Testis (tissue), 3 donors: ENCODE measurements around the gene SPATA13. TPM values are rescaled to one million over a fixed set of nuclear protein-coding genes. Genes with fewer than 3 reads are reported as not detected.

ENCODE experiments used
- DNase-seq: peaks from one replicate; pipeline ENCODE4 v3.0.0-alpha.2; 2019
- H3K27ac ChIP-seq, 2 donors: fragments of 200-600 bp; sonication (generic); one replicate each; pipeline ENCODE4 v1.5.1; 2019
- H3K27me3 ChIP-seq: fragments of 200-600 bp; sonication (generic); one replicate; pipeline ENCODE4 v1.5.1; 2019
- H3K36me3 ChIP-seq: fragments of 200-600 bp; sonication (generic); one replicate; pipeline ENCODE4 v1.5.1; 2017; ENCODE audit warnings: low read depth; ENCODE audit errors: missing control alignments
- H3K4me1 ChIP-seq: fragments of 200-600 bp; sonication (generic); one replicate; pipeline ENCODE4 v1.5.1; 2019
- H3K4me3 ChIP-seq, 2 donors: fragments of 200-600 bp; sonication (generic); one replicate each; pipeline ENCODE4 v1.5.1; 2017 to 2019
- H3K9me3 ChIP-seq: fragments of 200-600 bp; sonication (generic); one replicate; pipeline ENCODE4 v1.5.1; 2017
- POLR2A ChIP-seq: fragments of 450-650 bp; IDR thresholded peaks from one replicate; pipeline ENCODE4 v1.6.1; 2017; ENCODE audit warnings: antibody characterized with exemption, mild to moderate bottlenecking, moderate library complexity
- WGBS, 2 donors: methylation state at CpG; one replicate each; pipeline ENCODE4 v1.1.5; 2018; 5-methylcytosine and 5-hydroxymethylcytosine counted together
- intact Hi-C: fragments of 100-400 bp; cut with DNase I; formaldehyde crosslinking; loops from one replicate; pipeline ENCODE4 v1.15.1; 2023; ENCODE audit warnings: low total_unique reads
- polyA plus RNA-seq: library from polyadenylated mRNA; stranded (reverse); fragments of 350-450 nt; fragmentation: Illumina TruSeq; extraction: RNeasy Lipid Tissue Mini Kit (QIAGEN cat#74804); gene quantifications from one replicate; pipeline ENCODE4 v1.2.3, GENCODE V29; 2014; ENCODE audit warnings: low read depth, low replicate concordance; ENCODE audit not compliant: insufficient read depth
- total RNA-seq, 2 donors: library from RNA; depleted of rRNA; stranded (reverse); fragments of >200 nt; gene quantifications; one replicate each; pipeline ENCODE4 v1.2.3, GENCODE V29; 2016
- TF ChIP-seq, protein P1 (sequence below), 3 experiments: fragments of 450-650 bp in 2 of 3; fragments of 200-600 bp in 1 of 3; sonication (generic) in 1 of 3; IDR thresholded peaks; one replicate each; pipeline ENCODE4 v1.5.1; 2016 to 2019; ENCODE audit warnings: antibody characterized with exemption in 3 of 3, mild to moderate bottlenecking in 2 of 3, moderate library complexity in 1 of 3

SPATA13 gene
- total and polyA plus RNA-seq, 3 donors from 2014 or later = 12.9 to 35.6 (median 30.6) TPM

DNA sequence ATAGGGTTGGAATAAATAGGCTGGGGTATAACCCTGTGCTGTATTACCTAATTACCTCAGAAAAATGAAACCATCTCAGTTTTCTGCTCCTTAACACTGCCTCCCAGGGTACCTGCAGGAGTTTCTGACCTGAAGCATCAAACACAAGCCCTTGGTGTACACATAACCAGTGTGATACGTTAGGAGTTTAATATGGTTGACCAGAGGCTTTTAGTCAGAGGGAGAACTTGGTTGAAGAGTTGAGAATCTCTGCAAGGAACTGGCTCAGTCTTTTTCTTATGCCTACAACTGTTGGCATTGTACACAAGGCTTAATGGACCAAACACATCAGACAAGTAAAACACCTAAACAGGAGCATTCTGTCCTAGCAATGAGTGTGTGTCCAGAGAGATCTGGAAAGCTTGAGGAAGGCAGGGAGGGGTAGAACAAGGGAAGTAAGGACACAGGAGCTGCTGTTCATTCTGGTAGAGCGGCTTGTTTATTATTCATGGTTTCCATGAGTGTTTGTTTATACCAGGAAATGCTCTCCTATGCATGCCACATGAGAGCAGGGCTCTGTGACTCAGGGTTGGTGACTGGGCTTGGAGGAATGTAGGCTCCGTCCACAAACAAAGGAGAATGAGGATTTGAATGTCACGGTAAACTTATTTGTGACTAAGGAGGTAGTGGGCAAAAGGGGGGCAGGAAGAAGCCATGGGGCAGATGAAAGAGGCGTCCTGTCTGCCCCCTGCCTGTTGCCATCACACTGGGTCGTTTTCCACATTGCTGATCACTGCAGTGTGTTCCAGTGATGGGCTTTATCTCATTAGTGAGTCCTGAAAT lies 11.9 kb upstream of the SPATA13 start:
- intact Hi-C loops = no loop called here
- H3K27ac ChIP-seq = no peak overlapping the region

DNA sequence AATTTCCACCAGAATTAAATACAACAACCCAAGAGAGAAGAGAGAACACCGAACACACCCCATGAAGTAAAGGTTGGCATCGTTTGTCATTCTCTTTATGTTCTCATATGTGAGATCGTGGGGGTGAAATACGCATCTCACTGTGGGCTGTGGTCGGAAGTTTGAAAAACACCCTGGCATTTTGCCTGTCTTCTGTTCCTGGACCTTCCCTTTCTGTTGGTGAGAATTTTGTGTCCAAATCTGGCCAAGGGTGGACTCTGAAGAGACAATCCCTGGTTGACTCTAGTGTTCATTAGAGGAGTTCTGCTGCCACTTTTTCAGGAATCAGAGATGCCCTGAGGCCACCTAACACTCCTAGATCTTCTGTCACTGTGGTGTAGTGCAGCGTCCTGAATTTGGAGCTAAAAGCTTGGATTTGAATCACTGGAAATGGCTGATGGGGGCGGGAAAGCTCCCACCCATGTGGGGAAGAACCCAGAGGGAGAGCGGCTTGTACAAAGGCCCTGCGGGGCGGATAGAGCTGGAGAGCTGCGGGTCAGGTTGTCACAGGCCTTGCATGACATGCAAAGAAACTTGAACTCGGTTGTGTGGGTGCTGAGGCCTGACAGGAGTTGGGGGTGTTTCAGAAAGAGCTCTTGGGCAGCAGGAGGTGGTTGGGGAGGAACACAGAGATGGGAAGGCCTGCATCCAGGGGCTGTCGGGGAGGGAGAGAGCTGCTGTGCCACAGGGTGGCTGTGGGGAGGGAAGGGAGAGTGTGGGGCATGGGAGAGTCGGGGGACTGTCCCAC lies 11.1 kb upstream of the SPATA13 start:
- no peaks in the 10 kb centered on the region for H3K4me1 ChIP-seq
- no peak overlapping the region for H3K4me3 ChIP-seq
- 88 to 90% methylated on average over 14 of the region's 14 CpGs for WGBS, 2 donors
- H3K36me3 ChIP-seq = no peaks in the 10 kb centered on the region
- no peaks in the 10 kb centered on the region for H3K27me3 ChIP-seq
- H3K9me3 ChIP-seq = no peaks in the 10 kb centered on the region
- no peak overlapping the region for H3K27ac ChIP-seq
- TF ChIP-seq, protein P1, sequence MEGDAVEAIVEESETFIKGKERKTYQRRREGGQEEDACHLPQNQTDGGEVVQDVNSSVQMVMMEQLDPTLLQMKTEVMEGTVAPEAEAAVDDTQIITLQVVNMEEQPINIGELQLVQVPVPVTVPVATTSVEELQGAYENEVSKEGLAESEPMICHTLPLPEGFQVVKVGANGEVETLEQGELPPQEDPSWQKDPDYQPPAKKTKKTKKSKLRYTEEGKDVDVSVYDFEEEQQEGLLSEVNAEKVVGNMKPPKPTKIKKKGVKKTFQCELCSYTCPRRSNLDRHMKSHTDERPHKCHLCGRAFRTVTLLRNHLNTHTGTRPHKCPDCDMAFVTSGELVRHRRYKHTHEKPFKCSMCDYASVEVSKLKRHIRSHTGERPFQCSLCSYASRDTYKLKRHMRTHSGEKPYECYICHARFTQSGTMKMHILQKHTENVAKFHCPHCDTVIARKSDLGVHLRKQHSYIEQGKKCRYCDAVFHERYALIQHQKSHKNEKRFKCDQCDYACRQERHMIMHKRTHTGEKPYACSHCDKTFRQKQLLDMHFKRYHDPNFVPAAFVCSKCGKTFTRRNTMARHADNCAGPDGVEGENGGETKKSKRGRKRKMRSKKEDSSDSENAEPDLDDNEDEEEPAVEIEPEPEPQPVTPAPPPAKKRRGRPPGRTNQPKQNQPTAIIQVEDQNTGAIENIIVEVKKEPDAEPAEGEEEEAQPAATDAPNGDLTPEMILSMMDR (IDR thresholded peaks at IDR 0.05) = no peak
- TF ChIP-seq POLR2A = no peak
- intact Hi-C loops = no loop called here
- no peak for DNase-seq

More for the DNA sequence above, 11.9 kb upstream of the SPATA13 start:
- no peaks in the 10 kb centered on the region for H3K9me3 ChIP-seq
- H3K4me3 ChIP-seq = no peak overlapping the region
- TF ChIP-seq POLR2A = no peak
- TF ChIP-seq, protein P1 (IDR thresholded peaks at IDR 0.05) = no peak
- DNase-seq = no peak
- 72 to 85% methylated on average over 6 of the region's 6 CpGs for WGBS, 2 donors
- H3K4me1 ChIP-seq = no peaks in the 10 kb centered on the region
- no peaks in the 10 kb centered on the region for H3K27me3 ChIP-seq
- no peaks in the 10 kb centered on the region for H3K36me3 ChIP-seq

DNA sequence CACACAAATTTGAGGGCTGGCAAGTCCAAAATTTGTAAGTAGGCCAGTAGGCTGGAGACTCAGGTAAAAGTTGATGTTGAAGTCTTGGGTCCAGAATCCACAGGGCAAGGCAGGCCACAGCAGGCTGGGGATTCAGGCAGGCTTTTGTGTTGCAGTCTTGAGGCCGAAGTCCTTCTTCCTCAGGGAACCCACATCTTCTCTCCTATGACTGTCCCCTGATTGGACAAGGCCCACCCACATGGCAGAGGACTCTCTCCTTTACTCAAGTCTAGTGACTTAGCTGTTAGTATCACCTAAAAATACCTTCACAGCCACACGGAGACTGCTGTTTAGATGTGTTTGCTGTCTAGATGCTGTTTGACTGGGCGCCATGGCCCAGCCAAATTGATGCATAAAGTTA lies 9.9 kb upstream of the SPATA13 start:
- WGBS, 2 donors = 84 to 93% methylated on average over 3 of the region's 3 CpGs
- Histone ChIP-seq H3K27me3 (no peaks in the 10 kb centered on the region), H3K36me3 (no peaks in the 10 kb centered on the region), H3K9me3 (no peaks in the 10 kb centered on the region), H3K4me3 (no peak overlapping the region), H3K4me1 (no peaks in the 10 kb centered on the region), H3K27ac (no peak overlapping the region)
- no peak for DNase-seq
- TF ChIP-seq, protein P1 (IDR thresholded peaks at IDR 0.05) = no peak
- TF ChIP-seq POLR2A = no peak
- intact Hi-C loops = no loop called here

DNA sequence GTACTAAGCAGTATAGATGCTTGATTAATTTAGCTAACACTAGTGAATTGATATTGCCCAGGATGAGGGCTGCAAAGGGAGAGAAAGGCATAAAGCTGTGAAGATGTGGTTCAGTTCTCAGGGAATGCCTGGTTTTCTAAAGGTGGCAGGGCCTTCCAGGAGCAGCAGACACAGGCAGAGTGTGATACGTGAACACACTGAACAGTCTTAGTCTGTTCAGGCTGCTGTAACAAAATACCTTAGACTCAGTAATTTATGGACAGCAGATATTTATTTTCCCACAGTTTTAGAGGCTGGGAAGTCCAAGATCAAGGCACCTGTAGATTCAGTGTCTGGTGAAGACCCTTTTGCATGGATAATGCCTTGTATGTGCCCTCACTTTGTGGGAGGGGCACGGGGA lies 8.7 kb upstream of the SPATA13 start:
- 91 to 95% methylated on average over 2 of the region's 2 CpGs for WGBS, 2 donors
- DNase-seq = no peak
- no peaks in the 10 kb centered on the region for H3K9me3 ChIP-seq
- no peak overlapping the region for H3K4me3 ChIP-seq
- H3K4me1 ChIP-seq = no peaks in the 10 kb centered on the region
- intact Hi-C loops = no loop called here
- no peak overlapping the region for H3K27ac ChIP-seq
- H3K36me3 ChIP-seq = no peaks in the 10 kb centered on the region
- TF ChIP-seq POLR2A = no peak
- TF ChIP-seq, protein P1 (IDR thresholded peaks at IDR 0.05) = no peak
- no peaks in the 10 kb centered on the region for H3K27me3 ChIP-seq
